GM20000 (cell line): ENCODE results near the gene RNF208.

Experiments
- DNase-seq: peaks from one replicate; pipeline ENCODE4 v3.0.0; 2012; ENCODE audit warnings: low spot score
- TF ChIP-seq, protein P1 (sequence below): IDR thresholded peaks from 2 replicates; pipeline ENCODE4 v1.5.1; 2012; ENCODE audit warnings: mild to moderate bottlenecking, control low read depth; ENCODE audit errors: extremely low read depth, missing control alignments

Gene RNF208

DNA sequence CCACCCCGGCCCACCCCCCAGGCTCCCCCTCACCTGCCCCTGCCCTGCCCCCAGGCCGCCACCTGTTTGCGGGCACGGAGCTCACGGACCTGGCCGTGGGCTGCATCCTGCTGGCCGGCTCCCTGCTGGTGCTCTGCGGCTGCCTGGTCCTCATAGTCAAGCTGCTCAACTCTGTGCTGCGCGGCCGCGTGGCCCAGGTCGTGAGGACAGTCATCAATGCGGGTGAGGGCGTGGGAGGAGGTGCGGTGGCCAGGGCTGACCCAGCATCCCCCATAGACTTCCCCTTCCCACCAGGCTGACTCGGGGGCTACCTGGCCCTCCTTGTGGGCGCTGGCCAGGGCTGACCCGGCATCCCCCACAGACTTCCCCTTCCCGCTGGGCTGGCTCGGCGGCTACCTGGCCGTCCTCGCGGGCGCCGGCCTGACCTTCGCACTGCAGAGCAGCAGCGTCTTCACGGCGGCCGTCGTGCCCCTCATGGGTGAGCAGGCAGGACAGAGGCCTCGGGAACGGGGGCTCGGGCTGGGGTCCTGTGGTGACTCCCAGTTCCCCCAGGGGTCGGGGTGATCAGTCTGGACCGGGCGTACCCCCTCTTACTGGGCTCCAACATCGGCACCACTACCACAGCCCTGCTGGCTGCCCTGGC, 12.1 kb upstream of the RNF208 start:
- TF ChIP-seq, protein P1, sequence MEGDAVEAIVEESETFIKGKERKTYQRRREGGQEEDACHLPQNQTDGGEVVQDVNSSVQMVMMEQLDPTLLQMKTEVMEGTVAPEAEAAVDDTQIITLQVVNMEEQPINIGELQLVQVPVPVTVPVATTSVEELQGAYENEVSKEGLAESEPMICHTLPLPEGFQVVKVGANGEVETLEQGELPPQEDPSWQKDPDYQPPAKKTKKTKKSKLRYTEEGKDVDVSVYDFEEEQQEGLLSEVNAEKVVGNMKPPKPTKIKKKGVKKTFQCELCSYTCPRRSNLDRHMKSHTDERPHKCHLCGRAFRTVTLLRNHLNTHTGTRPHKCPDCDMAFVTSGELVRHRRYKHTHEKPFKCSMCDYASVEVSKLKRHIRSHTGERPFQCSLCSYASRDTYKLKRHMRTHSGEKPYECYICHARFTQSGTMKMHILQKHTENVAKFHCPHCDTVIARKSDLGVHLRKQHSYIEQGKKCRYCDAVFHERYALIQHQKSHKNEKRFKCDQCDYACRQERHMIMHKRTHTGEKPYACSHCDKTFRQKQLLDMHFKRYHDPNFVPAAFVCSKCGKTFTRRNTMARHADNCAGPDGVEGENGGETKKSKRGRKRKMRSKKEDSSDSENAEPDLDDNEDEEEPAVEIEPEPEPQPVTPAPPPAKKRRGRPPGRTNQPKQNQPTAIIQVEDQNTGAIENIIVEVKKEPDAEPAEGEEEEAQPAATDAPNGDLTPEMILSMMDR, result no peak

DNA sequence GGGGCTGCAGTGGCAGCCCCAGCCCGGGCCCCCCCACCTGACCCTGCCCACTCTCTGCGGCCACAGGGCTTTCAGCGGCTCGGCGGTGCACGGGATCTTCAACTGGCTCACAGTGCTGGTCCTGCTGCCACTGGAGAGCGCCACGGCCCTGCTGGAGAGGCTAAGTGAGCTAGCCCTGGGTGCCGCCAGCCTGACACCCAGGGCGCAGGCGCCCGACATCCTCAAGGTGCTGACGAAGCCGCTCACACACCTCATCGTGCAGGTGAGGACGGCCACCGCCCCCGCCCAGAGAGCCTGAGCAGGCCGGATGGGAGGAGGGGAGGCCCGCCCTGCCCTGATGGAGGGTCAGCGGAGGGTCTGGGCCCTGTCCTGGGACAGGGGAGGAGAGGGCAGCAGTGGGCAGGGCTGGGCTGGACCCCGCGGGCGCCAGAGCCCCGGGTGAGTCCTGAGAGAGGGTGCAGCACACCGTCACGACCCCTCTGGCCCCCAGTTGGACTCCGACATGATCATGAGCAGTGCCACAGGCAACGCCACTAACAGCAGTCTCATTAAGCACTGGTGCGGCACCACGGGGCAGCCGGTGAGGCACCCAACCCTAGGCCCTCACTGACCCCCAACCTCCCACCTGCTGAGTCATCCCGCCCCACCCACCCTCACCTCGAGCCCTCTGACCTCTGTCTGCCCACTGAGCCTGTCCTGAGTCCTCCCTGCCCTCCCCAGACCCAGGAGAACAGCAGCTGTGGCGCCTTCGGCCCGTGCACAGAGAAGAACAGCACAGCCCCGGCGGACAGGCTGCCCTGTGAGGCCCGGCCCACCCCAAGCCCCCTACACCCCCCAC, 11.3 kb upstream of the RNF208 start:
- DNase-seq, result no peak

More for the DNA sequence above, 12.1 kb upstream of the RNF208 start:
- DNase-seq, result no peak

DNA sequence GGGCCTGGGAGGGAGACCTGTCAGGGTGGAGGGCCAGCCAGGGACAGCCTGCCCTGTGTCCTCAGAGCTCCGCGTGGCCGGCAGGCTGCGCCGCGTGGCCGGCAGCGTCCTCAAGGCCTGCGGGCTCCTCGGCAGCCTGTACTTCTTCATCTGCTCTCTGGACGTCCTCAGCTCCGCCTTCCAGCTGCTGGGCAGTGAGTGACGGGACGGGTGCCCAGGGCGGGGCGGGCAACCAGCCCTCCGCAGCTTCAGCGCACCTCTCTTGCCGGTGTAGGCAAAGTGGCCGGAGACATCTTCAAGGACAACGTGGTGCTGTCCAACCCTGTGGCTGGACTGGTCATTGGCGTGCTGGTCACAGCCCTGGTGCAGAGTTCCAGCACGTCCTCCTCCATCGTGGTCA, 10.5 kb upstream of the RNF208 start:
- DNase-seq, result no peak
- TF ChIP-seq, protein P1, result no peak

More for the DNA sequence above, 11.3 kb upstream of the RNF208 start:
- TF ChIP-seq, protein P1, result no peak

DNA sequence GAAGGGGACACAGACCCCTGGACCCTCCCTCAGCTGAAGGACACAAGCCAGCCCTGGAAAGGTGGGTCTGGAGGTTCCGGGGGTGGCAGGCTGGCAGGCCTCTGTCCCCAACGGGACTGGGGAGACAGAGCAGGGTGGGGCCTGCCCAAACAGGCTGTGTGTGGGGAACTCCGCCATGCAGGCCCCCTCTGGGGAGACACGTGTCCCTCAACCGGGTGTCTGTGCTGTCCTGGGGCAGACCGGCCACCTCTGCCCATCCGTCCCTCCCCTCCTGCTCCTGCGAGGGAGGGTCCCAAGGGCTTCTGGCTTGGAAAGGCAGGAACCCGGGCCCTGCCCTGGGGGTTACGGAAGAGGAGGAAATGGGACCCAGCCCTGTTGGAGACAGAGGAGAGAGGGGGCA, 10.1 kb upstream of the RNF208 start:
- TF ChIP-seq, protein P1, result no peak
- no peak for DNase-seq

DNA sequence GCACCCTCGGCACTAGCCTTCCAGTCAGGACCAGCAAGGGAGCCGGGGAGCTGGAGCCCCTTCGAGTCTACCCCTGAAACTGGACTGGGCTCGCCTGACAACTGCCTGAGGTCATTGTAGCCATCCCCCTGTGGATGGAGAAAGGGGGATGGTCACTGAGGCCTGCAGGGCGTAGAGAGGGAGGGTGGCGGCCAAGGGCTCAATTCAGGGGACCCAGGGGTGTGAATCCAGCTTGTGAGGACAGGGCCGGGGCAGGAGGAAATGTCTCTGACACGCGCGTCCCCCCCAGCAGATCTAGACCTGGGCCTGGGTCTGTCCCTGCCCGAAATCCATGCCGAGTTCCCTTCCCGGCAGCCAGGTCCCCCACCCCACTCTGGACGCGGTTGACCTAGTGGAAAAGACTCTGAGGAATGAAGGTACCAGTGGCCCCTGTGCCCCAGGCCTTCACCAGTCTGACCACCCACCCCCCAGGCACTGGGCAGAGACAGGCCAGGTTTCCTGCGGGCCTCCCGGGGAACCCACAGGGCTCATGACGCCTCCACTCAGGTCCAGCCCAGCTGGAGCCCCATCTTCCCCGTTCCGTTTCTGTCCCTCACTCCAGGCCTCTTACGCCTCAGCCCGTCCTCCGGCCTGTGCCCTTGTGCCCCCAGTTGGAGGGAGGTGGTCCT, 9.5 kb upstream of the RNF208 start:
- no peak for DNase-seq
- TF ChIP-seq, protein P1, result no peak

DNA sequence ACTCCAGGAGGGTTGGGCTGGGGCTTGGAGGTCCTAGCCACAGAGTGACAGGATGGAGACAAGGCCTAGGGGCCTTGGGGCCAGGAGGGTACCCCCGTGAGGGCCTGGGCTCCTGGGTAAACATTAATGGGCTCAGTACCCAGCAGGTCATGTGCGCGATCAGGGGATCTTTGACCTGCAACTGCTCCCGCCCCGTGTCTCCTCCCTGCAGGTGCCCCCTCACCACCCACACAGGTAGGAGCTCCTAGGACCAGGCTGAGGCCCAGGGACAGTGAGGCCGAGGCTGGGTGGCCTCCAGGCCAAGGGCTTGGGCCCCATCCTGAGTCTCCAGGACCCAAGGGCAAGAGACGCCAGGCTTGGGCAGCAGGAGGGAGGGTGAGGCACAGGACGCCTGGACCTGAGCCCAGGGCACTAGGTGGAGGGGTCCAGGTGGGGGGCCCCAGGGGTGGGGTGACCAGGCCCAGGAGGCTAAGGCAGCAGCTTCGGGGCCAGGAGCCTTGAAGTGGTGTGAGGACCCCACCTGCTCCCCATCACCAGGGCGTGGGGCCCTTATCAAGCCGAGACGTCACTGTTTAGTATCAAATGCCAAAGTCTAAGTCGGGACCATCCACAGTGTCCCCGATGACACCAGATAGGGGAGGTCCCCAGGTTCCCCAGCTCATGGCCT, 8.8 kb upstream of the RNF208 start, which contains the start of gene SLC34A3:
SLC34A3 (plus strand) TSS at position 197 of the 667 bp plus-strand sequence. CDS start 802 bp downstream, outside the sequence.
- TF ChIP-seq, protein P1, result no peak
- DNase-seq, result no peak
